Right ventricle myocardium superior (tissue), 1 donor: ENCODE results near the gene LNPEP. TPM values are rescaled to one million over a fixed set of nuclear protein-coding genes. Genes with fewer than 3 reads are reported as not detected.
"Not testable (repeated sequence)": the region's sequence is repeated elsewhere in the genome, so short reads cannot be mapped to it uniquely, and the experiment has no call there.

Source experiments
- ATAC-seq: fragments of 200-7000 bp; cut with Tn5 transposase; one replicate; pipeline ENCODE4 v1.9.1; 2020; ENCODE audit warnings: mild to moderate bottlenecking; ENCODE audit not compliant: poor library complexity
- DNase-seq: peaks from one replicate; pipeline ENCODE4 v3.0.0-alpha.2; 2020
- intact Hi-C: fragments of 100-400 bp; cut with DNase I; formaldehyde crosslinking; loops from one replicate; pipeline ENCODE4 v1.11.2; 2022
- total RNA-seq: library from RNA; stranded (reverse); fragmentation: NEBNext Ultra II Directional; extraction: Animal tissue kit (Norgen Biotek cat#: 25700); gene quantifications from one replicate; pipeline ENCODE4 v1.2.1, GENCODE V29; 2021
- donor health status: DM: no; HTN: yes; CAD: no; lungs with severe emphysema.

Gene LNPEP
- total RNA-seq, 1 donor from 2014 or later = 44.4 TPM

- intact Hi-C loops = no loop called here
- ATAC-seq = no peak
- no peak for DNase-seq
Measured at GRCh38 chr5:96926276-96926675, 9.6 kb upstream of the LNPEP start.

- intact Hi-C loops = no loop called here
- no peak for DNase-seq
- no peak for ATAC-seq
Measured at GRCh38 chr5:96927008-96927407, 8.9 kb upstream of the LNPEP start.

- intact Hi-C loops = no loop called here
- DNase-seq = no peak
- peak; percentile 34 for ATAC-seq
Measured at GRCh38 chr5:96928931-96929708, 6.8 kb upstream of the LNPEP start.

- no peak for ATAC-seq
- intact Hi-C loops = no loop called here
- no peak for DNase-seq
Measured at GRCh38 chr5:96930058-96930457, 5.8 kb upstream of the LNPEP start.

- ATAC-seq (no peak), DNase-seq (no peak)
- intact Hi-C loops = no loop called here
Measured at GRCh38 chr5:96930589-96930988, 5.3 kb upstream of the LNPEP start.

GRCh38 chr5:96931037-96931436 lies 4.8 kb upstream of the LNPEP start:
- ATAC-seq, intact Hi-C loops, DNase-seq: not testable (repeated sequence)

- intact Hi-C loops = no loop called here
- no peak for ATAC-seq
Measured at GRCh38 chr5:96931605-96932004, 4.3 kb upstream of the LNPEP start.

GRCh38 chr5:96932026-96932425 lies 3.9 kb upstream of the LNPEP start:
- intact Hi-C loops = no loop called here
- ATAC-seq = no peak
- no peak for DNase-seq

More at GRCh38 chr5:96931605-96932004, 4.3 kb upstream of the LNPEP start:
- no peak for DNase-seq

GRCh38 chr5:96933764-96934707 lies 1.8 kb upstream of the LNPEP start:
- no peak for DNase-seq
- ATAC-seq = no peak
- intact Hi-C loops = no loop called here

- DNase-seq (peak; percentile 97), ATAC-seq (peak; percentile 90)
- intact Hi-C loops = loop anchor here (5.0 kb wide), 1 partner anchor 42 kb away; no protein-coding TSS in a partner anchor
Measured at GRCh38 chr5:96934708-96935558, 947 bp upstream of the LNPEP start.

- ATAC-seq (peak; percentile 0), DNase-seq (peak; percentile 54)
- intact Hi-C loops = loop anchor here (5.0 kb wide), 1 partner anchor 41 kb away; no protein-coding TSS in a partner anchor
Measured at GRCh38 chr5:96936431-96937320, 796 bp downstream of the LNPEP start.

- intact Hi-C loops = no loop called here
- DNase-seq = no peak
- ATAC-seq = no peak
Measured at GRCh38 chr5:96940586-96940985, 4.7 kb downstream of the LNPEP start.

- no peak for ATAC-seq
- intact Hi-C loops = no loop called here
- no peak for DNase-seq
Measured at GRCh38 chr5:96941140-96941539, 5.3 kb downstream of the LNPEP start.

- ATAC-seq (no peak), DNase-seq (no peak)
- intact Hi-C loops = no loop called here
Measured at GRCh38 chr5:96942078-96942477, 6.2 kb downstream of the LNPEP start.

GRCh38 chr5:96942911-96943310 lies 7.0 kb downstream of the LNPEP start:
- no peak for ATAC-seq
- no peak for DNase-seq
- intact Hi-C loops = no loop called here

- ATAC-seq = no peak
- DNase-seq = no peak
- intact Hi-C loops = no loop called here
Measured at GRCh38 chr5:96943799-96944198, 7.9 kb downstream of the LNPEP start.

GRCh38 chr5:96945144-96945897 lies 9.4 kb downstream of the LNPEP start:
- intact Hi-C loops = no loop called here
- no peak for ATAC-seq
- DNase-seq = no peak
